A673 (cell line): ENCODE data around the gene ME3. TPM values are rescaled to one million over a fixed set of nuclear protein-coding genes. Genes with fewer than 3 reads are reported as not detected.

Experiments
- BruUV-seq: library from RNA; stranded (reverse); fragments of 400-500 nt; replicated peaks from 2 replicates; lab custom pipeline; 2021; lab: Mats Ljungman, UMichigan
- CTCF ChIA-PET: fragments of 300-600 bp; sonication (Branson Sonifier 250); formaldehyde crosslinking; loops from one replicate; lab custom pipeline; 2022; ENCODE audit warnings: antibody characterized with exemption; lab: Charles Lee
- POLR2A ChIA-PET: fragments of 300-600 bp; sonication (Branson Sonifier 250); formaldehyde crosslinking; loops from one replicate; lab custom pipeline; 2022; ENCODE audit warnings: antibody characterized with exemption; ENCODE audit not compliant: low non-redundant PET; lab: Charles Lee
- DNase-seq: peaks from one replicate; pipeline ENCODE4 v3.0.0-alpha.2; 2015; ENCODE audit warnings: low spot score
- H3K27ac ChIP-seq: fragments of 200-600 bp; sonication (generic); 2 replicates; pipeline ENCODE4 v1.5.1; 2016; ENCODE audit warnings: mixed run types, low read depth, mild to moderate bottlenecking, mixed read lengths, antibody characterized with exemption, low read length; ENCODE audit not compliant: poor library complexity, severe bottlenecking
- H3K27me3 ChIP-seq: fragments of 200-600 bp; sonication (generic); replicated peaks from 2 replicates; pipeline ENCODE4 v1.6.1; 2017; ENCODE audit warnings: mixed run types, low read depth, mild to moderate bottlenecking, mixed read lengths, antibody characterized with exemption, low read length; ENCODE audit not compliant: insufficient read depth, poor library complexity
- H3K36me3 ChIP-seq: fragments of 200-600 bp; sonication (generic); 2 replicates; pipeline ENCODE4 v1.6.1; 2016; ENCODE audit warnings: mixed run types, mild to moderate bottlenecking, mixed read lengths, antibody characterized with exemption, low read length; ENCODE audit not compliant: insufficient read depth, poor library complexity, severe bottlenecking
- H3K4me1 ChIP-seq: fragments of 200-600 bp; sonication (generic); 2 replicates; pipeline ENCODE4 v1.6.1; 2017; ENCODE audit warnings: mixed run types, mild to moderate bottlenecking, mixed read lengths, antibody characterized with exemption, low read length; ENCODE audit not compliant: insufficient read depth, poor library complexity, severe bottlenecking
- H3K4me3 ChIP-seq: fragments of 200-600 bp; sonication (generic); 2 replicates; pipeline ENCODE4 v1.5.1; 2016; ENCODE audit warnings: low read depth, mixed run types, mild to moderate bottlenecking, mixed read lengths, low read length; ENCODE audit not compliant: poor library complexity, severe bottlenecking
- H3K9me3 ChIP-seq: fragments of 200-600 bp; sonication (generic); 2 replicates; pipeline ENCODE4 v1.6.1; 2016; ENCODE audit warnings: mixed run types, low read depth, mild to moderate bottlenecking, mixed read lengths, antibody characterized with exemption, low read length; ENCODE audit not compliant: poor library complexity, severe bottlenecking
- EZH2 ChIP-seq: fragments of 200-600 bp; sonication (generic); IDR thresholded peaks from 2 replicates; pipeline ENCODE4 v1.6.1; 2017; ENCODE audit warnings: borderline replicate concordance, low read depth, mild to moderate bottlenecking, mixed read lengths, antibody characterized with exemption, low read length; ENCODE audit not compliant: poor library complexity, severe bottlenecking
- intact Hi-C: fragments of 100-400 bp; cut with micrococcal nuclease; formaldehyde crosslinking; loops from one replicate; pipeline ENCODE4 v1.10.0; 2022; ENCODE audit not compliant: unreplicated experiment
- total RNA-seq: library from RNA; stranded (reverse); gene quantifications from 2 replicates; pipeline ENCODE4 v1.2.3, GENCODE V29; 2021
- TF ChIP-seq, protein P1 (sequence below): fragments of 300-800, 200-600 bp; sonication (generic); conservative IDR thresholded peaks from 2 replicates; pipeline ENCODE4 v1.5.1; 2017; ENCODE audit warnings: low read depth, mild to moderate bottlenecking, antibody characterized with exemption, low read length, moderate library complexity, mixed read lengths

The ME3 gene
- total RNA-seq, 1 experiment from 2014 or later, result 7.6 TPM

DNA sequence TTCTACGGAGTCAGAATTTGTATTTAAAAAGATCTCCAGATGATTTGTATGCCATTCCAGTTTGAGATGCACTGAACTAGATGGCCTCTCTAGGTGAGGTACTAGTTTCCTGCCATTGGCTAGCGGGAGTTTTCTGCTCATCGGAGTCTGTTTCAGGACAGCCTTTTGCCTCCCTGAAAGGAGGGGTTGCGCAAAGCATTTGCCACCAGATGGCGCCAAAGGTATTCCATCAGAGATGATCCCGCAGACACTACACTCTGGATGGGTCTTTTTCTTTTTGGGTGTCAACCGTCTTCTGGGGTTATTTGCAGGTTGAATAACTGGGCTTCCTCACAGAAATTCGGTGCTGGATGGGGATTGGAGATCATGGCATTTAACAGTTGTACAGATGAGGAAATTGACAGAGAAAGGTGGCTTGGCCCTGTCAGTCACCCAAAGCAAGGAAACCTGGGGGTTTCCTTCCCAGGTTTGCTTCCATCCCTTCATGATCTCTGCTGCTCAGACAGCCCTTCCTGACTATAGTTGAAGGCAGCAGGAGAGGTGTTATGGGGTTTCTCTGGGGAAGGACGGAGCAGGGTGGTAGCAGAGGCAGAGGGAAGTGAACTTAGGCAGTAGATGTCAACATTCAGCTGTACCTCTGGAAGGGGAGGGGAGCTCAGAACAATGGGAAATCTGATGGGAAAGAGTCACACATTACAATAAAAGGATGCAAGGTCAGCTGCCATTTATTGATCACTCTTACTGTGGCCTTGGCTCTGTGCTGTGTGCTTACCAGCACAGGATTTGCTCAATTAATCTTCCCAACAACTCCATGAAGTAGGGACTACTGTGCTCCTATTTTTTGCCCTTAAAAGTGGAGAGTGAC, 216.1 kb downstream of the ME3 start:
- POLR2A ChIA-PET, result no interaction called here

DNA sequence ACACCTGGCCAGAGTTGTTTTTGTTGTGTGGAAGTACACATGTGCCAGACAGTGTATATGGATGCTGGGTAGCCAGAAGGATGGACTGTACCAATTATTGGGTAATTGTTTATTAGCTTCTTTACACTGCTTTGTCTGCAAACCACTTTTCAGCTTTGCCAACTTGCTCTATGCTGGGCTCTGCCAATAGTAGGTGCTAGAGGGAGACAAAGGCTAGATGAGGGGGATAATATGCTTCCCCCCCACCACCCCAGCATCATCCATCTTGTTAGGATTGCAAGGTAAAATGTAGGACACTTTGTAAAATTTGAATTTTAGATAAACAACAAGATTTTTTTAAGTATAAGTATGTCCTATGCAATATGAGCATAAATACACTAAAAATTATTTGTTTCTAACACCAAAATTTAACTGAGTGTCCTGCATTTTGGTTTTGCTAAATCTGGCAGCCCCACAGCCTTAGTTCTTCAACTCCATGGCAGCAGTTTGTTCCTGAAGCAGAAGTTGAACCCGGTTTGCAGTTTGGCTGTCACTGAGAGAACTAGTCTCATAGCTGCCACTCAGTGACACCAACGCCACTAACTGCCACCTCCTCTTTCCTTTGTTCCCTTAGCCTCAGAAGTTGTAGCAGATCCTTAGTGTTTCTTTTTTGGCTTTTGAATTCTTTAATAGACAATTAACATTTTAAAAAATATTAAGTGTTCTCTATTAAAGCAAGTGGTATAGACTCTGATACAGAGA, 219.0 kb downstream of the ME3 start:
- Histone ChIP-seq H3K4me3 (no peak overlapping the region), H3K27ac (no peak overlapping the region), H3K9me3 (no peaks in the 10 kb centered on the region), H3K4me1 (peaks cover 8% of the 10 kb centered on the region), H3K36me3 (no peaks in the 10 kb centered on the region), H3K27me3 (no peaks in the 10 kb centered on the region)
- no TSS peak for BruUV-seq
- no peak for TF ChIP-seq EZH2
- TF ChIP-seq, protein P1, sequence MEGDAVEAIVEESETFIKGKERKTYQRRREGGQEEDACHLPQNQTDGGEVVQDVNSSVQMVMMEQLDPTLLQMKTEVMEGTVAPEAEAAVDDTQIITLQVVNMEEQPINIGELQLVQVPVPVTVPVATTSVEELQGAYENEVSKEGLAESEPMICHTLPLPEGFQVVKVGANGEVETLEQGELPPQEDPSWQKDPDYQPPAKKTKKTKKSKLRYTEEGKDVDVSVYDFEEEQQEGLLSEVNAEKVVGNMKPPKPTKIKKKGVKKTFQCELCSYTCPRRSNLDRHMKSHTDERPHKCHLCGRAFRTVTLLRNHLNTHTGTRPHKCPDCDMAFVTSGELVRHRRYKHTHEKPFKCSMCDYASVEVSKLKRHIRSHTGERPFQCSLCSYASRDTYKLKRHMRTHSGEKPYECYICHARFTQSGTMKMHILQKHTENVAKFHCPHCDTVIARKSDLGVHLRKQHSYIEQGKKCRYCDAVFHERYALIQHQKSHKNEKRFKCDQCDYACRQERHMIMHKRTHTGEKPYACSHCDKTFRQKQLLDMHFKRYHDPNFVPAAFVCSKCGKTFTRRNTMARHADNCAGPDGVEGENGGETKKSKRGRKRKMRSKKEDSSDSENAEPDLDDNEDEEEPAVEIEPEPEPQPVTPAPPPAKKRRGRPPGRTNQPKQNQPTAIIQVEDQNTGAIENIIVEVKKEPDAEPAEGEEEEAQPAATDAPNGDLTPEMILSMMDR, result peak; percentile 43
- POLR2A ChIA-PET, result interaction anchor here (0.6 kb wide), 1 partner anchor 21 kb away, joined by 3 read pairs; no protein-coding TSS in a partner anchor
- intact Hi-C loops, result no loop called here
- no peak for DNase-seq
- CTCF ChIA-PET, result interaction anchor here (0.5 kb wide), 1 partner anchor 477 kb away, joined by 3 read pairs; no protein-coding TSS in a partner anchor

More for the DNA sequence above, 216.1 kb downstream of the ME3 start:
- CTCF ChIA-PET, result interaction anchor here (0.5 to 2.3 kb wide), 5 partner anchors 17 to 602 kb away, joined by 3 to 10 read pairs (median 4); no protein-coding TSS in a partner anchor
- BruUV-seq, result no TSS peak
- Histone ChIP-seq H3K27me3 (no peaks in the 10 kb centered on the region), H3K27ac (no peak overlapping the region), H3K36me3 (no peaks in the 10 kb centered on the region), H3K4me1 (peaks cover 8% of the 10 kb centered on the region), H3K4me3 (no peak overlapping the region), H3K9me3 (no peaks in the 10 kb centered on the region)
- peak; percentile 92 for DNase-seq
- TF ChIP-seq, protein P1, result peak; percentile 97
- TF ChIP-seq EZH2, result no peak
- intact Hi-C loops, result loop anchor here (1.0 to 5.0 kb wide), 6 partner anchors 114 to 836 kb away; no protein-coding TSS in a partner anchor

DNA sequence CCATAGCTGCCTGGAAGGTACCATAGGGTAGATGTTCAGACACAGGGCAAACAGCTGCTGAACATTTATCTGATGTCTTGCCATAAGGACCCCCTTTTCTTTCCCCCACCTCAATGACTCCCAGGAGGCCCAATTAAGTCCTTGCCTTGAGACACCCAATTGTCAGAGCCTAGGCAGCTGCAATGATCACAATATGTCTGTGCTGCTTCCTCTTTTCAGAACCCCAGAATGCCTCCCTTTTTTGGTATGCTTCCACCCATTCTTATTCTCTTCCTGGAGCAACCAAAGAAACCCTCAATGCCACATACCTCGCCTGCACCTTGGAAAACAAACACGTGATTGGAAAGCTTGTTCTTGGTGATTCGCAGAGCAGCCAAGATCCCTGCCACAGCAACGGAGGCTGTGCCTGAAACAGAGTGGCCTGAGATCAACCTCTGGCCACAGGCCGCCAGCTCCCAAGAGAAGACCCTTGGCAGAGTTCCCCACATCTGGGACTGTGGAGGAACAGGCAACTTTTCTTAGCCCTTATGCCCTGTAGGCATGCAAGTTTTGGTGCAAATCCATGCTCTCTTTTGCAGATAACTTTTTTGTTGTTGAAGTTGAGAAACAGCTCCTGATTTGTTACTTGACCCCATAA, 222.3 kb downstream of the ME3 start:
- H3K4me1 ChIP-seq, result no peaks in the 10 kb centered on the region
- ChIA-PET POLR2A (no interaction called here), CTCF (no interaction called here)
- no peaks in the 10 kb centered on the region for H3K9me3 ChIP-seq
- H3K27me3 ChIP-seq, result no peaks in the 10 kb centered on the region
- H3K36me3 ChIP-seq, result no peaks in the 10 kb centered on the region
- intact Hi-C loops, result no loop called here
- BruUV-seq, result no TSS peak
- no peak overlapping the region for H3K27ac ChIP-seq
- H3K4me3 ChIP-seq, result no peak overlapping the region
- no peak for DNase-seq
- no peak for TF ChIP-seq EZH2
- TF ChIP-seq, protein P1, result no peak
